Activated CD4-positive, alpha-beta T cell treated with anti-CD3 and anti-CD28 coated beads for 36 hours (primary cell): ENCODE data around the gene TMEM239. TPM values are rescaled to one million over a fixed set of nuclear protein-coding genes. Genes with fewer than 3 reads are reported as not detected.
"Not testable (repeated sequence)": the region's sequence is repeated elsewhere in the genome, so short reads cannot be mapped to it uniquely, and the experiment has no call there.

ENCODE experiments used
- ATAC-seq: fragments of 200-7000 bp; cut with Tn5 transposase; one replicate; pipeline ENCODE4 v1.10.0; 2021; ENCODE audit warnings: mild to moderate bottlenecking, moderate library complexity
- CTCF ChIA-PET: fragments of 350-600 bp; sonication (Branson Sonifier 250); formaldehyde crosslinking; loops from one replicate; lab custom pipeline; 2021; ENCODE audit warnings: antibody characterized with exemption; lab: Charles Lee
- POLR2A ChIA-PET: fragments of 350-600 bp; sonication (Branson Sonifier 250); formaldehyde crosslinking; loops from one replicate; lab custom pipeline; 2021; ENCODE audit warnings: antibody characterized with exemption, inconsistent platforms; lab: Charles Lee
- DNase-seq: peaks from one replicate; pipeline ENCODE4 v3.0.0-alpha.2; 2020
- H3K27ac Mint-ChIP-seq: one replicate; pipeline ENCODE4 v1.8.0; 2021; ENCODE audit warnings: mixed read lengths
- H3K27me3 Mint-ChIP-seq: one replicate; pipeline ENCODE4 v1.8.0; 2021; ENCODE audit warnings: mixed read lengths
- H3K36me3 Mint-ChIP-seq: one replicate; pipeline ENCODE4 v1.8.0; 2021; ENCODE audit warnings: low read depth, mixed read lengths
- H3K4me1 Mint-ChIP-seq: one replicate; pipeline ENCODE4 v1.8.0; 2021; ENCODE audit warnings: mixed read lengths
- H3K4me3 Mint-ChIP-seq: one replicate; pipeline ENCODE4 v1.8.0; 2021; ENCODE audit warnings: mild to moderate bottlenecking, moderate library complexity, mixed read lengths
- H3K9me3 Mint-ChIP-seq: one replicate; pipeline ENCODE4 v1.8.0; 2021; ENCODE audit warnings: low read depth, mixed read lengths
- intact Hi-C, 2 experiments: fragments of 100-400 bp; cut with DNase I in 1 of 2; cut with micrococcal nuclease in 1 of 2; formaldehyde crosslinking; loops; one replicate each; pipeline versions ENCODE4 v1.14.2 to v1.15.1; 2022 to 2024; cut with DNase I, micrococcal nuclease
- total RNA-seq, 2 experiments: library from RNA; stranded (reverse); gene quantifications; one replicate each; pipeline ENCODE4 v1.2.3, GENCODE V29; 2021

Gene TMEM239
- total RNA-seq, 2 experiments from 2014 or later = not detected

GRCh38 chr20:2826655-2827054 is 10.5 kb downstream of the TMEM239 start:
- intact Hi-C loops = no loop called here
- Mint-ChIP-seq H3K27ac (no peak overlapping the region), H3K27me3 (peaks cover 8% of the 10 kb centered on the region), H3K4me3 (no peak overlapping the region), H3K36me3 (no peaks in the 10 kb centered on the region), H3K9me3 (no peaks in the 10 kb centered on the region), H3K4me1 (peaks cover 22% of the 10 kb centered on the region)
- ChIA-PET POLR2A (no interaction called here), CTCF (interaction anchor here (1.0 kb wide), 1 partner anchor 48 kb away, joined by 3 read pairs; no protein-coding TSS in a partner anchor)
- no peak for DNase-seq
- no peak for ATAC-seq

DNA sequence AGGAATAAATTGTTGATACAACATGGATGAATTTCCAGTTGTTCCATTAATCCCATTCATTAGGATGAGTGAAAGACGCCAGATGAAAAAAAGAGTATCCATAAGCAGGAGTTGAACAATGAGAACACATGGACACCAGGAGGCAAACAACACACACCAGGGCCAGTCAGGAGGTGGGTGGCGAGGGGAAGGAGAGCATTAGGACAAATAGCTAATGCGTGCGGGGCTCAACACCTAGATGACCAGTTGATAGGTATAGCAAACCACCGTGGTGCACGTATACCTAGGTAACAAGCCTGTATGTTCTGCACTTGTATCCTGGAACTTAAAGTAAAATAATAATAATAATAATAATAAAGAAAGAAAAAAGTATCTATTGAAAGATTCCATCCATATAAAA is 13.2 kb downstream of the TMEM239 start:
- no peak overlapping the region for H3K27ac Mint-ChIP-seq
- intact Hi-C loops = no loop called here
- H3K9me3 Mint-ChIP-seq = no peaks in the 10 kb centered on the region
- ChIA-PET POLR2A (no interaction called here), CTCF (no interaction called here)
- peaks cover 22% of the 10 kb centered on the region for H3K4me1 Mint-ChIP-seq
- no peak overlapping the region for H3K4me3 Mint-ChIP-seq
- DNase-seq = no peak
- peaks cover 6% of the 10 kb centered on the region for H3K27me3 Mint-ChIP-seq
- ATAC-seq = no peak
- H3K36me3 Mint-ChIP-seq = peaks cover 4% of the 10 kb centered on the region

- H3K27me3 Mint-ChIP-seq, H3K4me3 Mint-ChIP-seq, DNase-seq, H3K27ac Mint-ChIP-seq, intact Hi-C loops, ATAC-seq, CTCF ChIA-PET, POLR2A ChIA-PET, H3K9me3 Mint-ChIP-seq: not testable (repeated sequence)
- H3K36me3 Mint-ChIP-seq = peaks cover 11% of the 10 kb centered on the region
- H3K4me1 Mint-ChIP-seq = peaks cover 15% of the 10 kb centered on the region
These were observed 15.0 kb downstream of the TMEM239 start for GRCh38 chr20:2831206-2831605.

GRCh38 chr20:2833761-2834160 is 17.6 kb downstream of the TMEM239 start:
- Mint-ChIP-seq H3K27ac (no peak overlapping the region), H3K4me3 (no peak overlapping the region), H3K4me1 (peaks cover 9% of the 10 kb centered on the region), H3K27me3 (no peaks in the 10 kb centered on the region), H3K36me3 (peaks cover 24% of the 10 kb centered on the region), H3K9me3 (no peaks in the 10 kb centered on the region)
- ChIA-PET CTCF (interaction anchor here (1.0 to 1.2 kb wide), 2 partner anchors 12 to 80 kb away, joined by 3 read pairs; no protein-coding TSS in a partner anchor), POLR2A (no interaction called here)
- DNase-seq (no peak), ATAC-seq (no peak)
- intact Hi-C loops = no loop called here

DNA sequence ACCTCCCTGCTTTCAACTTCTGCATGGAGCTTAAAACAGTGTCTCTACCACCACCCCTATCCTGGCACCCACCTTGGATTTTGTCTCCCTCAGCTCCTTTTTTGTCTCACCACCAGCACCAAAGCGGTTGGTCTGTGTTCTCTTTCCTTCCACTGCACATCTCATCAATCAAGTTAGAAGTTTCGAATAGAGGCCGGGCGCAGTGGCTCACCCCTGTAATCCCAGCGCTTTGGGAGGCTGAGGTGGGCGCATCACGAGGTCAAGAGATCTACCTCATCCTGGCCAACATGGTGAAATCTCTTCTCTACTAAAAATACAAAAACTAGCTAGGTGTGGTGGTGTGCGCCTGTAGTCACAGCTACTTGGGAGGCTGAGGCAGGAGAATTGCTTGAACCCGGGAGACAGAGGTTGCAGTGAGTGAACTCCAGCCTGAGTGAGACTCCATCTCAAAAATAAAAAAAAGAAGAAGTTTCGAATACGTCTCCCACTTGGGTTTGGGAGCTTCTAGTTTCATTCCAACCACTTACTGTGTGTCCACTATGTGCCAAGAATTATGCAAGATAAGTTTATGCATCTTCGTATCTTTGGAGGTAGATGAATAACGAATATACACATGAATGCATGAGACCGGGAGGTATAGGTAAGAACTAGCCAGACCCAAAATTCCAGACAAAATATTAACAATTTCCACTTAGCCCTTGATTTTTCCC is 18.4 kb downstream of the TMEM239 start:
- no peak overlapping the region for H3K4me3 Mint-ChIP-seq
- H3K9me3 Mint-ChIP-seq = peaks cover 2% of the 10 kb centered on the region
- no peak overlapping the region for H3K27ac Mint-ChIP-seq
- CTCF ChIA-PET = interaction anchor here (1.0 to 1.2 kb wide), 2 partner anchors 13 to 81 kb away, joined by 3 read pairs; no protein-coding TSS in a partner anchor
- intact Hi-C loops = no loop called here
- no peaks in the 10 kb centered on the region for H3K27me3 Mint-ChIP-seq
- ATAC-seq (no peak), DNase-seq (no peak)
- peaks cover 14% of the 10 kb centered on the region for H3K4me1 Mint-ChIP-seq
- POLR2A ChIA-PET = no interaction called here
- H3K36me3 Mint-ChIP-seq = peaks cover 29% of the 10 kb centered on the region

DNA sequence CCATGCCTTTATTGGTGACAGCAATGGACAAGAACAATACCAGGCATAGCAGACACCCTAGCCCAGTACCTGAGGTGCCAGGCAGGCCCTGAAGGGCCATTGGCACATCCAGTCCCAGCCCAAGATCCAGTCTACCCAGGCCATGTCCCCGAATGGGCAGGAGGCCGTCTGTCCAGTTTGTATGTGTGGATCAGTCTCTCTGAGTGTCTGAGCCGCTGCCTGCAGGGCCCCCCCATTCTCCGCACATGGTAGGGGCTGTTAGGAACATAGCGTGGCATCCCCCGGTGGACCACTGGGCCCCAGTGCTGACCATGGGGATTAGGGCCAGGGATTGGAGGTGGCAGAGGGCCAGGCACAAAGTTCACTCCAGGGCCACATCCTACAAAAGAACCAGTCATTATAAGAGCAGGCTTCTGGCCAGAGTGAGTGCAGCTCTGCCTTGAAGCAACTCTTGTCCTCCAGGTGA is 19.2 kb downstream of the TMEM239 start:
- H3K27me3 Mint-ChIP-seq = no peaks in the 10 kb centered on the region
- ATAC-seq (no peak), DNase-seq (no peak)
- CTCF ChIA-PET = interaction anchor here (0.9 kb wide), 1 partner anchor 166 kb away, joined by 5 read pairs; no protein-coding TSS in a partner anchor
- H3K36me3 Mint-ChIP-seq = peaks cover 30% of the 10 kb centered on the region
- intact Hi-C loops = no loop called here
- H3K9me3 Mint-ChIP-seq = peaks cover 2% of the 10 kb centered on the region
- H3K4me3 Mint-ChIP-seq = no peak overlapping the region
- H3K4me1 Mint-ChIP-seq = peaks cover 17% of the 10 kb centered on the region
- POLR2A ChIA-PET = no interaction called here
- no peak overlapping the region for H3K27ac Mint-ChIP-seq

- no peak for ATAC-seq
These were observed 19.9 kb downstream of the TMEM239 start for GRCh38 chr20:2836035-2836434.

GRCh38 chr20:2837221-2837960 is 21.2 kb downstream of the TMEM239 start:
- no peak overlapping the region for H3K4me3 Mint-ChIP-seq
- no peak for ATAC-seq
- H3K27me3 Mint-ChIP-seq = no peaks in the 10 kb centered on the region
- H3K9me3 Mint-ChIP-seq = peaks cover 2% of the 10 kb centered on the region
- CTCF ChIA-PET = no interaction called here
- no peak overlapping the region for H3K27ac Mint-ChIP-seq
- DNase-seq = no peak
- peaks cover 14% of the 10 kb centered on the region for H3K4me1 Mint-ChIP-seq
- intact Hi-C loops = no loop called here
- H3K36me3 Mint-ChIP-seq = peaks cover 30% of the 10 kb centered on the region
- POLR2A ChIA-PET = no interaction called here

More at GRCh38 chr20:2836035-2836434, 19.9 kb downstream of the TMEM239 start:
- H3K36me3 Mint-ChIP-seq = peaks cover 30% of the 10 kb centered on the region
- H3K27ac Mint-ChIP-seq = no peak overlapping the region
- intact Hi-C loops = no loop called here
- ChIA-PET POLR2A (no interaction called here), CTCF (interaction anchor here (0.9 kb wide), 1 partner anchor 166 kb away, joined by 5 read pairs; no protein-coding TSS in a partner anchor)
- H3K9me3 Mint-ChIP-seq = peaks cover 2% of the 10 kb centered on the region
- peaks cover 17% of the 10 kb centered on the region for H3K4me1 Mint-ChIP-seq
- H3K27me3 Mint-ChIP-seq = no peaks in the 10 kb centered on the region
- DNase-seq = no peak
- H3K4me3 Mint-ChIP-seq = no peak overlapping the region

DNA sequence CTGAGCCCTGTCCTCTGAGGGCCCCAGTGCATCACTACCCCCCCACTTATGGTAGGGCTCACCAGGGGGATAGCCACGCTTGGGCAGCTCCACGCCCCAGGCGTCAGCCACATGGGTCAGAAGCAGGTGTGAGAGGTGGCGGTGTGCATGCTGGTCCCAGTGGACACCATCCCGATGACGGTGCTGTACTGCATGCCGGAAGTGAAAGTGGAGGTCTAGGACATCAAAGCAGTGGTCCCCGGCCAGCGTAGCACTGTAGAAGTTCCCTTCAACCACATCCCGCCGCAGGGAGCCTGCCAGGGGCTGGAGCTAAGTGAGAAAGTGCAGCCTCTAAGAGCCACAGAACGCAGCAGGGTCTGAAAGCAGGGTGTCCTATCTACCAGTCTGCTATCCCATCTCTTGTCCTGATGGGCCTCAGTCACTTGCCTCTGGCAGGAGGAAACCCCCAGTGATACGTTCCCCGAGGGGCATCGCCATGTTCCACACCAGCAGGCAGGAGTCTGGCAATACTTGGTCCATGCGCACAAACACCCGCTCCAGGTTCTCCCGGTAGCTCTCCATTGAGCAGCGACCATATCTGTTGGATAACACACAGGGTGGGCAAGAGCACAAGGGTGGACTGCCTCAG is 22.1 kb downstream of the TMEM239 start:
- CTCF ChIA-PET = no interaction called here
- POLR2A ChIA-PET = no interaction called here
- no peak overlapping the region for H3K27ac Mint-ChIP-seq
- peaks cover 31% of the 10 kb centered on the region for H3K36me3 Mint-ChIP-seq
- DNase-seq (no peak), ATAC-seq (no peak)
- peaks cover 2% of the 10 kb centered on the region for H3K9me3 Mint-ChIP-seq
- no peak overlapping the region for H3K4me3 Mint-ChIP-seq
- H3K4me1 Mint-ChIP-seq = peaks cover 14% of the 10 kb centered on the region
- H3K27me3 Mint-ChIP-seq = no peaks in the 10 kb centered on the region
- intact Hi-C loops = no loop called here

- ChIA-PET POLR2A (no interaction called here), CTCF (interaction anchor here (0.6 to 1.6 kb wide), 2 partner anchors 163 to 632 kb away, joined by 4 to 5 read pairs; no protein-coding TSS in a partner anchor)
- Mint-ChIP-seq H3K27me3 (no peaks in the 10 kb centered on the region), H3K9me3 (peaks cover 2% of the 10 kb centered on the region), H3K4me1 (peaks cover 20% of the 10 kb centered on the region), H3K4me3 (peak overlapping the region; percentile 76), H3K27ac (peak overlapping the region; percentile 81), H3K36me3 (peaks cover 31% of the 10 kb centered on the region)
- intact Hi-C loops = no loop called here
- DNase-seq = no peak
- ATAC-seq = no peak
These were observed 22.9 kb downstream of the TMEM239 start for GRCh38 chr20:2838847-2839671.
